Aorta (tissue), 5 donors: ENCODE data around the gene RSL1D1. TPM values are rescaled to one million over a fixed set of nuclear protein-coding genes. Genes with fewer than 3 reads are reported as not detected.

Source experiments
- ATAC-seq: fragments of 200-7000 bp; cut with Tn5 transposase; one replicate; pipeline ENCODE4 v1.9.1; 2022; ENCODE audit warnings: moderate library complexity; ENCODE audit not compliant: low FRiP score
- DNase-seq, 2 donors: peaks; one replicate each; pipeline ENCODE4 v3.0.0-alpha.2; 2020
- H3K27ac ChIP-seq, 2 donors: one replicate each; pipeline ENCODE4 v1.5.1; 2013; ENCODE audit warnings: low read length in 2 of 2, mild to moderate bottlenecking in 2 of 2, moderate library complexity in 2 of 2, control low read depth in 1 of 2, inconsistent platforms in 1 of 2, low read depth in 1 of 2
- H3K27me3 ChIP-seq, 2 donors: one replicate each; pipeline ENCODE4 v1.6.1; 2013; ENCODE audit warnings: control low read depth in 1 of 2, low read length in 1 of 2, mild to moderate bottlenecking in 1 of 2, moderate library complexity in 1 of 2; ENCODE audit not compliant: insufficient read depth in 2 of 2, control insufficient read depth in 1 of 2
- H3K36me3 ChIP-seq, 2 donors: one replicate each; pipeline ENCODE4 v1.6.1; 2013; ENCODE audit warnings: control low read depth in 1 of 2, low read length in 1 of 2, mild to moderate bottlenecking in 1 of 2; ENCODE audit not compliant: insufficient read depth in 2 of 2, control insufficient read depth in 1 of 2
- H3K4me1 ChIP-seq, 2 donors: one replicate each; pipeline ENCODE4 v1.6.1; 2013; ENCODE audit warnings: low read length in 2 of 2, control low read depth in 1 of 2, mild to moderate bottlenecking in 1 of 2, moderate library complexity in 1 of 2; ENCODE audit not compliant: insufficient read depth in 2 of 2, control insufficient read depth in 1 of 2
- H3K4me3 ChIP-seq, 2 donors: one replicate each; pipeline ENCODE4 v1.5.1; 2013; ENCODE audit warnings: low read length in 2 of 2, control low read depth in 1 of 2, mild to moderate bottlenecking in 1 of 2
- H3K9me3 ChIP-seq: one replicate; pipeline ENCODE4 v1.6.1; 2013; ENCODE audit warnings: mild to moderate bottlenecking, low read length; ENCODE audit not compliant: control insufficient read depth
- WGBS, 2 donors: extraction: QIAGEN DNeasy Blood & Tissue Kit; methylation state at CpG; one replicate each; pipeline ENCODE4 v1.1.7; 2013; 5-methylcytosine and 5-hydroxymethylcytosine counted together
- intact Hi-C, 2 donors: fragments of 100-400 bp; cut with DNase I; formaldehyde crosslinking; loops; one replicate each; pipeline versions ENCODE4 v1.14.2 to v1.15.0; 2022
- long read RNA-seq, 2 donors: library from polyadenylated mRNA; unstranded; transcript quantifications; one replicate each; pipeline ENCODE4 v2.0.0, GENCODE V29; 2020 to 2021
- polyA plus RNA-seq, 2 donors: library from polyadenylated mRNA; stranded (reverse); fragments of 200-250 nt; gene quantifications; one replicate each; pipeline ENCODE4 v1.2.3, GENCODE V29; 2013
- total RNA-seq, 2 donors: library from RNA; stranded (reverse); fragmentation: NEBNext Ultra II Directional; extraction: Animal tissue kit (Norgen Biotek cat#: 25700); gene quantifications; one replicate each; pipeline ENCODE4 v1.2.1, GENCODE V29; 2021
- donor health status: healthy with polysubstance abuse.
- donor health status: Bipolar disorder and iron deficiency.
- donor health status: DM: no; HTN: no; CAD: no.
- donor health status: DM: no; HTN: no; CAD: no.
- donor health status: DM: yes; HTN: yes; CAD: no.

Gene RSL1D1
- total RNA-seq (10 to 100 TPM; 83.1 to 95.5 TPM), polyA plus RNA-seq (10 to 100 TPM; 72.3 to 80.9 TPM)
- long read RNA-seq, donor 1, full-length matches to known transcripts: 111 of 203 reads
- long read RNA-seq, donor 1, partial matches to known transcripts: 78 of 203 reads
- long read RNA-seq, donor 1, other reads (novel, unspliced or antisense): 14 of 203 reads
- long read RNA-seq, donor 2, full-length matches to known transcripts: 36 of 66 reads
- long read RNA-seq, donor 2, partial matches to known transcripts: 21 of 66 reads
- long read RNA-seq, donor 2, other reads (novel, unspliced or antisense): 9 of 66 reads

GRCh38 chr16:11851294-11852091, at the start of gene RSL1D1:
TSS of gene RSL1D1 (minus strand) at chr16:11851542. CDS start at chr16:11851512, 30 bp downstream.
- H3K27ac ChIP-seq: peak within 1 kb of the TSS in 1 of 2 donors; percentile 15

GRCh38 chr16:11901091-11901490, 49.7 kb upstream of the RSL1D1 start:
- H3K9me3 ChIP-seq: no peaks in the 10 kb centered on the region
- peaks cover 0 to 3% of the 10 kb centered on the region in 2 donors for H3K4me1 ChIP-seq
- no peak overlapping the region for H3K4me3 ChIP-seq
- intact Hi-C loops: no loop called here
- ATAC-seq: no peak
- no peaks in the 10 kb centered on the region for H3K27me3 ChIP-seq
- 72 to 78% methylated on average over 3 of the region's 3 CpGs for WGBS, 2 donors
- H3K36me3 ChIP-seq: no peaks in the 10 kb centered on the region
- DNase-seq: no peak
- no peak overlapping the region for H3K27ac ChIP-seq

More at GRCh38 chr16:11851294-11852091, at the start of gene RSL1D1:
- ATAC-seq (peak; percentile 98), DNase-seq (peak; percentile 93 to 97)
- 0% methylated on average over 56 to 57 of the region's 57 CpGs for WGBS, 2 donors
- H3K36me3 ChIP-seq: peaks cover 0 to under 1% of the 10 kb centered on the region in 2 donors
- no peaks in the 10 kb centered on the region for H3K9me3 ChIP-seq
- H3K4me1 ChIP-seq: peaks cover 3 to 4% of the 10 kb centered on the region in 2 donors
- H3K27me3 ChIP-seq: no peaks in the 10 kb centered on the region
- peak within 1 kb of the TSS; percentile 51 to 66 for H3K4me3 ChIP-seq
- intact Hi-C loops: no loop called here

GRCh38 chr16:11896486-11897176, 45.3 kb upstream of the RSL1D1 start:
- H3K27ac ChIP-seq: peak overlapping the region in 1 of 2 donors; percentile 71
- DNase-seq (no peak), ATAC-seq (no peak)
- intact Hi-C loops: no loop called here
- no peaks in the 10 kb centered on the region for H3K4me1 ChIP-seq
- H3K36me3 ChIP-seq: peaks cover 0 to 3% of the 10 kb centered on the region in 2 donors
- no peaks in the 10 kb centered on the region for H3K27me3 ChIP-seq
- H3K9me3 ChIP-seq: no peaks in the 10 kb centered on the region
- 35 to 37% methylated on average over 5 of the region's 5 CpGs for WGBS, 2 donors
- no peak overlapping the region for H3K4me3 ChIP-seq

- Histone ChIP-seq H3K36me3 (peaks cover 0 to 3% of the 10 kb centered on the region in 2 donors), H3K9me3 (no peaks in the 10 kb centered on the region), H3K4me1 (no peaks in the 10 kb centered on the region), H3K27me3 (no peaks in the 10 kb centered on the region), H3K27ac (no peak overlapping the region), H3K4me3 (no peak overlapping the region)
- DNase-seq: no peak
- no peak for ATAC-seq
- 94 to 96% methylated on average over 2 of the region's 2 CpGs for WGBS, 2 donors
- intact Hi-C loops: no loop called here
These were observed 42.2 kb upstream of the RSL1D1 start for GRCh38 chr16:11893571-11893970.

- no peak for DNase-seq
- Histone ChIP-seq H3K27me3 (no peaks in the 10 kb centered on the region), H3K36me3 (peaks cover 0 to 3% of the 10 kb centered on the region in 2 donors), H3K4me3 (no peak overlapping the region), H3K27ac (no peak overlapping the region), H3K9me3 (no peaks in the 10 kb centered on the region), H3K4me1 (no peaks in the 10 kb centered on the region)
- no peak for ATAC-seq
- intact Hi-C loops: no loop called here
- WGBS, 2 donors: 95 to 96% methylated on average over 4 of the region's 4 CpGs
These were observed 41.4 kb upstream of the RSL1D1 start for GRCh38 chr16:11892761-11893160.

- Histone ChIP-seq H3K27ac (no peak overlapping the region), H3K36me3 (peaks cover 0 to 3% of the 10 kb centered on the region in 2 donors), H3K27me3 (no peaks in the 10 kb centered on the region), H3K4me3 (no peak overlapping the region), H3K4me1 (no peaks in the 10 kb centered on the region), H3K9me3 (no peaks in the 10 kb centered on the region)
- no peak for DNase-seq
- intact Hi-C loops: no loop called here
- 89 to 91% methylated on average over 5 of the region's 5 CpGs for WGBS, 2 donors
- no peak for ATAC-seq
These were observed 39.1 kb upstream of the RSL1D1 start for GRCh38 chr16:11890231-11890965.

- ATAC-seq (no peak), DNase-seq (no peak)
- no peak overlapping the region for H3K4me3 ChIP-seq
- intact Hi-C loops: no loop called here
- H3K36me3 ChIP-seq: peaks cover 2 to 9% of the 10 kb centered on the region in 2 donors
- H3K27me3 ChIP-seq: no peaks in the 10 kb centered on the region
- no peaks in the 10 kb centered on the region for H3K9me3 ChIP-seq
- WGBS, 2 donors: 85 to 86% methylated on average over 6 of the region's 6 CpGs
- H3K4me1 ChIP-seq: no peaks in the 10 kb centered on the region
- no peak overlapping the region for H3K27ac ChIP-seq
These were observed 35.5 kb upstream of the RSL1D1 start for GRCh38 chr16:11886881-11887280.

- no peaks in the 10 kb centered on the region for H3K27me3 ChIP-seq
- DNase-seq (no peak), ATAC-seq (no peak)
- no peak overlapping the region for H3K4me3 ChIP-seq
- intact Hi-C loops: no loop called here
- H3K9me3 ChIP-seq: no peaks in the 10 kb centered on the region
- H3K36me3 ChIP-seq: peaks cover 6 to 9% of the 10 kb centered on the region in 2 donors
- H3K4me1 ChIP-seq: no peaks in the 10 kb centered on the region
- no peak overlapping the region for H3K27ac ChIP-seq
- 95 to 97% methylated on average over 5 of the region's 5 CpGs for WGBS, 2 donors
These were observed 32.7 kb upstream of the RSL1D1 start for GRCh38 chr16:11884035-11884434.
